Adrenal gland (tissue), 5 donors: ENCODE data around the gene OPRM1.
"Not testable (repeated sequence)": the region's sequence is repeated elsewhere in the genome, so short reads cannot be mapped to it uniquely, and the experiment has no call there.

ENCODE experiments used
- POLR2A ChIP-seq, 2 donors: fragments of 450-650 bp; IDR thresholded peaks; one replicate each; pipeline ENCODE4 v1.6.1; 2017; ENCODE audit warnings: antibody characterized with exemption in 2 of 2, mild to moderate bottlenecking in 2 of 2, moderate library complexity in 1 of 2
- TF ChIP-seq, protein P1 (sequence below), 6 experiments: fragments of 450-650 bp in 4 of 6; fragments of 200-600 bp in 2 of 6; sonication (generic) in 1 of 6; IDR thresholded peaks; 1 replicate in 5 of 6; 2 replicates in 1 of 6; pipeline versions ENCODE4 v1.5.1 to v1.8.0; 2016 to 2021; ENCODE audit warnings: antibody characterized with exemption in 6 of 6, mild to moderate bottlenecking in 2 of 6, moderate library complexity in 1 of 6
- donor health status: DM: no; HTN: no; CAD: no.

DNA sequence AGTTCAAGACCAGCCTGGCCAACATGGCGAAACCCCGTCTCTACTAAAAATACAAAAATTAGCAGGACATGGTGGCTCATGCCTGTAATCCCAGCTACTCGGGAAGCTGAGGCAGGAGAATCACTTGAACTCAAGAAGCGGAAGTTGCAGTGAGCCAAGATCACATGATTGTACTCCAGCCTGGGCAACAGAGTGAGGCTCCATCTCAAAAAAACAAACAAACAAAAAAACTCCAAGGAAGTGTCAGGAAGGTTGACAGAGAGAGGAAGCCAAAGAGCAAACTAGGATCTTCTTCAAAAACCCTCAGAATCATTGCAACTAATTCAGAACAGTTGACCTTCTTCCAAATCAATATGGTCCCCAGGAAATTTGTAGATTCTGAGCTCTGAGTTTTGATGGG, 162.6 kb downstream of the OPRM1 start:
- TF ChIP-seq, protein P1, sequence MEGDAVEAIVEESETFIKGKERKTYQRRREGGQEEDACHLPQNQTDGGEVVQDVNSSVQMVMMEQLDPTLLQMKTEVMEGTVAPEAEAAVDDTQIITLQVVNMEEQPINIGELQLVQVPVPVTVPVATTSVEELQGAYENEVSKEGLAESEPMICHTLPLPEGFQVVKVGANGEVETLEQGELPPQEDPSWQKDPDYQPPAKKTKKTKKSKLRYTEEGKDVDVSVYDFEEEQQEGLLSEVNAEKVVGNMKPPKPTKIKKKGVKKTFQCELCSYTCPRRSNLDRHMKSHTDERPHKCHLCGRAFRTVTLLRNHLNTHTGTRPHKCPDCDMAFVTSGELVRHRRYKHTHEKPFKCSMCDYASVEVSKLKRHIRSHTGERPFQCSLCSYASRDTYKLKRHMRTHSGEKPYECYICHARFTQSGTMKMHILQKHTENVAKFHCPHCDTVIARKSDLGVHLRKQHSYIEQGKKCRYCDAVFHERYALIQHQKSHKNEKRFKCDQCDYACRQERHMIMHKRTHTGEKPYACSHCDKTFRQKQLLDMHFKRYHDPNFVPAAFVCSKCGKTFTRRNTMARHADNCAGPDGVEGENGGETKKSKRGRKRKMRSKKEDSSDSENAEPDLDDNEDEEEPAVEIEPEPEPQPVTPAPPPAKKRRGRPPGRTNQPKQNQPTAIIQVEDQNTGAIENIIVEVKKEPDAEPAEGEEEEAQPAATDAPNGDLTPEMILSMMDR (IDR thresholded peaks at IDR 0.05), result not testable (repeated sequence)
- TF ChIP-seq POLR2A (IDR thresholded peaks at IDR 0.05), result not testable (repeated sequence)
